Heart left ventricle (tissue), 13 donors: ENCODE data around the gene ANKRA2.

Experiments used
- POLR2A ChIP-seq, 2 donors: fragments of 450-650 bp; IDR thresholded peaks; one replicate each; pipeline ENCODE4 v1.6.1; 2017; ENCODE audit warnings: antibody characterized with exemption in 2 of 2, mild to moderate bottlenecking in 2 of 2, moderate library complexity in 2 of 2
- TF ChIP-seq, protein P1 (sequence below), 12 donors: fragments of 200-600 bp; sonication (generic) in 4 of 12; IDR thresholded peaks; one replicate each; pipeline versions ENCODE4 v1.5.0 to v1.8.0; 2018 to 2022; ENCODE audit warnings: antibody characterized with exemption in 12 of 12, mild to moderate bottlenecking in 5 of 12
- donor health status: ischemic (EF 13 %, LVEDD 7.1; RV severe dilation, severe dysfunction).
- donor health status: DM: no; HTN: yes; CAD: no.
- donor health status: DM: no; HTN: no; CAD: no.
- donor health status: ischemic (EF 25% LVEDD 6.9; RV normal size, moderate dysfunction).
- donor health status: ischemic (EF 25% LVEDD 5.7; RV mildly dilated, moderate dysfunction).
- donor health status: ischemic (EF 35%, LVEDD 5.7; RV mildly dilated, moderate dysfunction).
- donor health status: nonischemic (EF 11% LVEDD 7.7; RV severe dilation, severe dysfunction).
- donor health status: DM: yes; HTN: yes; CAD: no.
- donor health status: PGD.
- donor health status: ischemic (EF 29% LVEDD 5.4; RV normal size, mild dysfunction).
- donor health status: nonischemic (EF 23%, LVEDD 6.1; RV moderate dilation, normal function).

DNA sequence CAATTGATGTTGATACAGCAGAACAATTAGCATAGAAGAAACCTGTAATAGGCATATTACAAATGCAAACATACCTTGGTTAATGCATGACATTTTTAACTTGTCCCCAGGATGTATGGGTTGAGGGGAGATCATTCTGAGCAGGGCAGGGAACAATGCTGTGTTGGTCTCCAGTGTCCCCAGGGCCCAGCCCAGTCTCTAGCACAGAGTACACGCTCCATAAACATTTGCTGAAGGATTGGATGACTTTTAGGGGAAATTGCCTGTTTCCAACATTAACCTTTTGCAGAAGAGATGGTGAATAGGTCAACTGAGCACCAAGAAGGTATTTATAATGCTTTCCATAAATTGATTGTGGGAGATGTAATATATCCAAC lies 20.0 kb downstream of the ANKRA2 start:
- TF ChIP-seq, protein P1, sequence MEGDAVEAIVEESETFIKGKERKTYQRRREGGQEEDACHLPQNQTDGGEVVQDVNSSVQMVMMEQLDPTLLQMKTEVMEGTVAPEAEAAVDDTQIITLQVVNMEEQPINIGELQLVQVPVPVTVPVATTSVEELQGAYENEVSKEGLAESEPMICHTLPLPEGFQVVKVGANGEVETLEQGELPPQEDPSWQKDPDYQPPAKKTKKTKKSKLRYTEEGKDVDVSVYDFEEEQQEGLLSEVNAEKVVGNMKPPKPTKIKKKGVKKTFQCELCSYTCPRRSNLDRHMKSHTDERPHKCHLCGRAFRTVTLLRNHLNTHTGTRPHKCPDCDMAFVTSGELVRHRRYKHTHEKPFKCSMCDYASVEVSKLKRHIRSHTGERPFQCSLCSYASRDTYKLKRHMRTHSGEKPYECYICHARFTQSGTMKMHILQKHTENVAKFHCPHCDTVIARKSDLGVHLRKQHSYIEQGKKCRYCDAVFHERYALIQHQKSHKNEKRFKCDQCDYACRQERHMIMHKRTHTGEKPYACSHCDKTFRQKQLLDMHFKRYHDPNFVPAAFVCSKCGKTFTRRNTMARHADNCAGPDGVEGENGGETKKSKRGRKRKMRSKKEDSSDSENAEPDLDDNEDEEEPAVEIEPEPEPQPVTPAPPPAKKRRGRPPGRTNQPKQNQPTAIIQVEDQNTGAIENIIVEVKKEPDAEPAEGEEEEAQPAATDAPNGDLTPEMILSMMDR (IDR thresholded peaks at IDR 0.05): no peak
- TF ChIP-seq POLR2A (IDR thresholded peaks at IDR 0.05): no peak
